ENCODE measurements around the gene PHACTR3. TPM values are rescaled to one million over a fixed set of nuclear protein-coding genes. Genes with fewer than 3 reads are reported as not detected.

PHACTR3 gene
- total RNA-seq, 8 experiments from 2014 or later = 0.18 to 44.8 (median 26.7) TPM

DNA sequence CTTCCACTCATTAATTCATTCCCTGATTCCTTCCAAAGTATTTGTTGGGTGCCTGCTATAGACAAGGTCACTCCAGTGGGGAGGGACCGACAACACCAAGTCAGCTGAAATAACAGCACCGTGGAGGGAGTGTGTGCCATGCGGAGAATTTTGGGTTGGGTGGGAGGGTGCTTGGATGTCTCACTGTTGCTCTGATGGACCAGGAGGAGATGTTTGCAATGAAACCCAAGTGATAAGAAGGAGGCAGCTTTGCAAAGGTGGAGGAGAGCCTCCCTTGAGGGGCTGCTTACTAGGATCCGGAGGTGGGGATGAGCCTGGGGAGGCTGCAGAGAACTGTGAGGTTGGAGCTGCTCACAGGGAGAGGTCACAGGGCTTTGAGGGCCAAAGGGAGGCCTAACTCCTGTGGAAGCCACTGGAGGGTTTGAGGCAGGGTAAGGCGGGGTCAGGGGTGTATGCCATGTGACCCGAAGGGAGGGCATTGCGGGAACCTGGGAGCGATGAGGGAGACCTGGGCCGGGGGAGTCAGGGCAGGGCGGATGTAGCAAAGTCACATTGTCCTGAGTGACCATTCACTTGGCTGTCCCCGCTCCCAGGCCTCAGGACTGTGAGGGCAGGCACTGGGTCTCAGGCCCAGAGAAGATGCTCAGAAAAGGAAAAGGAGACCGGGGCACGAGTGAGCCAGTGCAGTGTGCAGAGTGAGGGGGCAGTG lies 124.5 kb downstream of the PHACTR3 start:
- ATAC-seq (replicated peaks in 6 of 8) = no peak
- H3K4me1 ChIP-seq (replicated peaks in 1 of 2) = peaks cover 11 to 18% of the 10 kb centered on the region in 2 donors
- in situ Hi-C loops (cut with MboI; ENCODE audit: low pct_unique_long_range_greater_than_20kb in 2 of 9, low sequenced_read_pairs in 9 of 9, unreplicated experiment in 9 of 9) = loop anchor here in 4 of 9 experiments (25.0 kb wide), 2 partner anchors 117 to 142 kb away; partner anchors contain the start of gene PHACTR3 (in 3 of the 4)
- WGBS, 10 experiments = 35 to 100% (median 92%) methylated on average over 1 to 6 of the region's 13 CpGs; no CpG with 5 or more reads in 5 of the 10 experiments
- H3K4me3 ChIP-seq = no peak overlapping the region
- H3K27ac ChIP-seq = no peak overlapping the region

DNA sequence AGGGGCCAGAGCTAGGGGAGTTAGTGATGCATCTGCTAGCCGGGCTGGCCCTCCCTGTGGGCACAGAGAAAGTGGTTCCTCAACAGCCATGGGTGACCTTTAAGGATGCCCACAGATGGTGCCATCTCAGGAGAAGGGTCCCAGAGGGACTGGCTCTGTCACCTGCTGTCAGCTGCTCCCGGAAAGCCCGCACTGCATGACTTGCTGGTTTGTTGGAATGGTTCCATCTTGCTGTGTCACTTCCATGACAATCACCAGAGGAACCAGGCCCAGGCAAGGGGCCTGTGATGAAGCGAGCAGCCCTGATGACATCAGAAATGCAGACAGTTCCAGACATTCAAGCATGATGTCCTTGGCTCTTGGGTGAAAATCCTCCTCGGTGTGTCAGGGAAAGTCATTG lies 125.2 kb downstream of the PHACTR3 start:
- WGBS, 10 experiments = 6 to 100% (median 71%) methylated on average over 1 to 5 of the region's 5 CpGs; no CpG with 5 or more reads in 5 of the 10 experiments
- Histone ChIP-seq H3K4me1 (replicated peaks in 1 of 2) (peaks cover 6 to 13% of the 10 kb centered on the region in 2 donors), H3K27ac (no peak overlapping the region), H3K4me3 (no peak overlapping the region)
- in situ Hi-C loops (cut with MboI; ENCODE audit: low pct_unique_long_range_greater_than_20kb in 2 of 9, low sequenced_read_pairs in 9 of 9, unreplicated experiment in 9 of 9) = loop anchor here in 4 of 9 experiments (25.0 kb wide), 2 partner anchors 117 to 142 kb away; partner anchors contain the start of gene PHACTR3 (in 3 of the 4)
- peak in 5 of 8 experiments; percentile 26 to 88 (median 64) for ATAC-seq (replicated peaks in 6 of 8)

DNA sequence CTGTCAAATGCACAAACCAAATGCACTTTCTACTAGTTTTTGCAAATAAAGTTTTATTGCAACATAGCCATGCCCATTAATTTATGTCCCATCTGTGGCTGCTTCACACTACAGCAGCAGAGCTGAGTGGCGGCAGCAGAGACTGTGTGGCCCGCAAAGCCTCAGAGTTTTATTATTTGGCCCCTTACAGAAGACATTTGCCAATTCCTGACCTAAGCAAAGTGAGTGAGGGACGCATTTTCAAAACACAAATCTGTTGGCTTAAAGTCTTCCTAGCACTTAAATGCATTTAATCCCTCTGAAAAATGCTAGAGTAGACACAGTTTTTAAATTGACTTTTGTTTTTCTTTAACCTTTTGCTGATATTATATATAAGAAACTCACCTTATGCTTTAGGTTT lies 126.4 kb downstream of the PHACTR3 start:
- in situ Hi-C loops (cut with MboI; ENCODE audit: low pct_unique_long_range_greater_than_20kb in 2 of 9, low sequenced_read_pairs in 9 of 9, unreplicated experiment in 9 of 9) = loop anchor here in 4 of 9 experiments (25.0 kb wide), 2 partner anchors 118 to 143 kb away; partner anchors contain the start of gene PHACTR3 (in 3 of the 4)
- WGBS, 10 experiments = 23 to 100% (median 80%) methylated on average over 1 to 3 of the region's 3 CpGs; no CpG with 5 or more reads in 1 of the 10 experiments
- no peak overlapping the region for H3K27ac ChIP-seq

DNA sequence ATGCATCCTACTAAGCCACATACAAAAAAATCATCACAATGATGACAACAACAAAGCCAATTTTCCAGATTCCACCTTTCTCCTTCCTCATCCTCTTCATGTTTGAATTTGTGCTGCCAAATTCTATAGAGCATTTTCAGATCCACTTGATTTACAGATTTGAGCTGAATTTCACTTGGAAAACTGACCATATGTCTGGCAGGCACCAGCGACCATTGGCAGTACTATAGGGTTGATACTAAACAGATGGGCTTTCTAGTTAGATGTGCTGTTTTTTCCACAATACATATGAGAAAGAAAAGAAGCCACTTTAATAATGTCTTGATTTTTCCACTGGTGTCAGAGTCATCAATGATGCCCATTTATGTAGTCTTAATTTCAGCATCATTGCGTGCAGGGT lies 127.0 kb downstream of the PHACTR3 start:
- ATAC-seq (replicated peaks in 6 of 8) = no peak
- Histone ChIP-seq H3K4me1 (replicated peaks in 1 of 2) (peaks cover 22 to 23% of the 10 kb centered on the region in 2 donors), H3K4me3 (no peak overlapping the region), H3K27ac (no peak overlapping the region)
- WGBS, 10 experiments = 8 to 88% (median 53%) methylated on average over 1 to 2 of the region's 2 CpGs; no CpG with 5 or more reads in 4 of the 10 experiments
- in situ Hi-C loops (cut with MboI; ENCODE audit: low pct_unique_long_range_greater_than_20kb in 2 of 9, low sequenced_read_pairs in 9 of 9, unreplicated experiment in 9 of 9) = loop anchor here in 4 of 9 experiments (25.0 kb wide), 2 partner anchors 119 to 144 kb away; partner anchors contain the start of gene PHACTR3 (in 3 of the 4)

More for the DNA sequence above, 126.4 kb downstream of the PHACTR3 start:
- no peak overlapping the region for H3K4me3 ChIP-seq
- peaks cover 16 to 22% of the 10 kb centered on the region in 2 donors for H3K4me1 ChIP-seq (replicated peaks in 1 of 2)
- ATAC-seq (replicated peaks in 6 of 8) = no peak

DNA sequence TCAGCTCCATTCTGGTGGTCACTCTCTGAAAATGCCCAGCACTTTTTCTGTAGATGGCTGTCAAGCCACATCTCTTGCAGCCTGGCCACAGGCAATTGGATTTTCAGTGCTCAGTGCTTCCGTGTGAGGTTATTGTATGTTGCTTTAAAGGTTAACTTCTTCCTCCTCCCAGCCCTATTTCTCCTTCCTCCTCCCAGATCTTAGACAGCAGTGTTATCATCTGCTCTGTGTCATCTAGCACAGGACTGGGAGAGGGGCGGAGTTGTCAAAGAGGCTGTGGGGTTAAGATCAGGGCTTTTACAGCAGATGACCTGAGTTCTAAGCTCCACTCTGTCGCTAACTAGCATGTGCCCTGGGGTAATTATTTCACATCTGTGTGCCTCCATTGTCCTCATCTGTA lies 129.0 kb downstream of the PHACTR3 start:
- in situ Hi-C loops (cut with MboI; ENCODE audit: low pct_unique_long_range_greater_than_20kb in 2 of 9, low sequenced_read_pairs in 9 of 9, unreplicated experiment in 9 of 9) = loop anchor here in 4 of 9 experiments (25.0 kb wide), 2 partner anchors 121 to 146 kb away; partner anchors contain the start of gene PHACTR3 (in 3 of the 4)
- Histone ChIP-seq H3K4me3 (no peak overlapping the region), H3K27ac (no peak overlapping the region), H3K4me1 (replicated peaks in 1 of 2) (peaks cover 26 to 28% of the 10 kb centered on the region in 2 donors)
- peak in 2 of 8 experiments; percentile 9 to 13 for ATAC-seq (replicated peaks in 6 of 8)
- WGBS, 10 experiments = 4 to 81% (median 69%) methylated on average over 1 to 3 of the region's 3 CpGs; no CpG with 5 or more reads in 6 of the 10 experiments

DNA sequence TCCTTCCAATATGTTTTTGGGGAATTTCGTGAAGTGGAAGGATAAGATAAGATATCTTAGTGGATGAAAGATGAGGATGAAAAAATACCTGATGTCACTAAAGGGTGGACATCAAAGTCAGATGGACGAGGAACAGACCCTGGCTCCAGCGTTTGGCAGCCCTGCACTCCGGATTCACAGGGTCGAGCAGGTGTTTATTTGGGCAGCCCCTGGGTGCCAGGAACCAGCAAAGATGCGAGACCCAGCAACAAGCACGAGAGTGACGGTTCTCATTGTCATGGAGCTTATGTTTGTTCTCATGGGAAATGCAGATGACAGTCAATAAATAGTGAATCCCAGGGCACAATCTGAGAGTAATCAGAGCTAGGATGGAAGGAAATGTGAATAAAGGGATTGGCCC lies 131.1 kb downstream of the PHACTR3 start:
- Histone ChIP-seq H3K4me1 (replicated peaks in 1 of 2) (peaks cover 26 to 28% of the 10 kb centered on the region in 2 donors), H3K4me3 (no peak overlapping the region), H3K27ac (peak overlapping the region; percentile 56 to 61)
- in situ Hi-C loops (cut with MboI; ENCODE audit: low pct_unique_long_range_greater_than_20kb in 2 of 9, low sequenced_read_pairs in 9 of 9, unreplicated experiment in 9 of 9) = loop anchor here in 4 of 9 experiments (25.0 kb wide), 2 partner anchors 123 to 148 kb away; partner anchors contain the start of gene PHACTR3 (in 3 of the 4)
- ATAC-seq (replicated peaks in 6 of 8) = no peak
- WGBS, 10 experiments = 10 to 53% (median 31%) methylated on average over 3 to 8 of the region's 8 CpGs; no CpG with 5 or more reads in 3 of the 10 experiments

DNA sequence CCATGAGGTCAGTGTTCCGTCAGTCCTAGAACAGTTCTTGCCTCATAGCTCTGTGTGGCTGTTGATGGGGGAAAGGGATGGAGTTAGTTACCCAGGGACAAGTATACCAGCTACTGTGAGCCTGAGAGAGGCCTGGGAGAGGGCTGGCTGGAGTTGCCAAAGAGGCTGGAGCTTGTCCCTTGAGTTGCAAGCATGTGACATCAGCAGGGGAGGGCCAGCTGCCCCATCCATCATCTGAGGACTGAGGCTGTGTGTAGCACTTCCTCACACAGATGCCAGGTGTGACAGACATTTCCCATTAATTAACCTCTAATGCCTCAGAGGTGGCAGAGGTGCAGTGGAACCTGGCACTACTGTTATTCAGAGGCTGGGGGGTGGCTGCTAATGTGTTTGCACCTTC lies 131.6 kb downstream of the PHACTR3 start:
- Histone ChIP-seq H3K4me3 (no peak overlapping the region), H3K27ac (peak overlapping the region; percentile 56 to 61), H3K4me1 (replicated peaks in 1 of 2) (peaks cover 26 to 28% of the 10 kb centered on the region in 2 donors)
- in situ Hi-C loops (cut with MboI; ENCODE audit: low pct_unique_long_range_greater_than_20kb in 2 of 9, low sequenced_read_pairs in 9 of 9, unreplicated experiment in 9 of 9) = loop anchor here in 4 of 9 experiments (25.0 kb wide), 2 partner anchors 124 to 149 kb away; partner anchors contain the start of gene PHACTR3 (in 3 of the 4)
- 25 to 100% (median 89%) methylated on average over 1 of the region's 1 CpG; no CpG with 5 or more reads in 7 of the 10 experiments for WGBS, 10 experiments
- peak in 5 of 8 experiments; percentile 96 to 99 (median 98) for ATAC-seq (replicated peaks in 6 of 8)

DNA sequence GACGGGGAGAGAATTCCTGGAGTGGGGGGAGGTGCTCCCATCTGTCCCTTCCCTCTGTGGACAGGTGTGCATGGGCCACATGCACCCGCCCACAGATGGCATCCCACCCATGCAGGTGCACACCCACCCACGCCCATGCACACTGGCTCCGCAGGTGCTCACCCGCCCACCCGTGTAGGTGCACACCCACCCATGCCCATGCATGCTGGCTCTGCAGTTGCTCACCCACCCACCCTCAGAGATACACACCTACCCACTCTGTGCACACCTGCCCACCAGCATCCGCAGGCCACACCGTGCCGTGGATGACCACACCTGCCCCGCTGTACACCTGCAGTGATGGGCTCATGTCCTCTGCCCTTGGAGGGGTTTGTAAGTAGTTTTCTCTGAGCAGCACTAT lies 132.0 kb downstream of the PHACTR3 start:
- ATAC-seq (replicated peaks in 6 of 8) = peak in 1 of 8 experiments; percentile 10
- in situ Hi-C loops (cut with MboI; ENCODE audit: low pct_unique_long_range_greater_than_20kb in 2 of 9, low sequenced_read_pairs in 9 of 9, unreplicated experiment in 9 of 9) = loop anchor here in 4 of 9 experiments (25.0 kb wide), 2 partner anchors 124 to 149 kb away; partner anchors contain the start of gene PHACTR3 (in 3 of the 4)
- WGBS, 10 experiments = 90 to 100% (median 100%) methylated on average over 2 to 3 of the region's 10 CpGs; no CpG with 5 or more reads in 7 of the 10 experiments
- Histone ChIP-seq H3K4me1 (replicated peaks in 1 of 2) (peaks cover 26 to 28% of the 10 kb centered on the region in 2 donors), H3K4me3 (no peak overlapping the region), H3K27ac (peak overlapping the region; percentile 56 to 61)

DNA sequence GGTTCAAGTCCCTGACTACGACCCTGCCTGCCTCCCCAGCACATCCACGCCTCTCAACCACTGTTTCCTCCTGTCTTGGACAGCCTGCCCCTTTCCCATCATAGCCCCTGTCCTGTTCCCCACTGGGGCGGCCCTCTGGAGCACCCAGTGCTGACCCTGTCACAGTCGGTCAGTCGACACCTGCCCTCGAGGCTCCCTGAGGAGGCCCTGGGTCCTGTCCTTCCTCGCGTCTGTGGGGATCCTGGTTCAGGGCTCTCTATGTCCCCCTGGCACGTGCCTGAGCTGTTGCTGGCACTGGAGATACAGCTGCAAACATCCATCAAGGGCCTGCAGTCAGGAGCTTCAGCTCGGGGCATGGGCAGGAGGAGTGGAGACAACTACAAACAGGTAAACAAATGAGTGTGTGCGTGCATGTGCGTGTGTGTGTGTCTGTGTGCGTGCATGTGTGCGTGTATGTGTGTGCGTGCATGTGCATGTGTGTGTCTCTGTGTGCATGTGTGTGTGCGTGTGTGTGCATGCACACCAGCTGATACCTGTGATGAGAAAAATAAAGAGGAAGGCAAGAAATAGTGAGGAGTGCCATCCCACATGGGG lies 132.8 kb downstream of the PHACTR3 start:
- no peak overlapping the region for H3K4me3 ChIP-seq
- H3K27ac ChIP-seq = peak overlapping the region in 1 of 2 donors; percentile 14

DNA sequence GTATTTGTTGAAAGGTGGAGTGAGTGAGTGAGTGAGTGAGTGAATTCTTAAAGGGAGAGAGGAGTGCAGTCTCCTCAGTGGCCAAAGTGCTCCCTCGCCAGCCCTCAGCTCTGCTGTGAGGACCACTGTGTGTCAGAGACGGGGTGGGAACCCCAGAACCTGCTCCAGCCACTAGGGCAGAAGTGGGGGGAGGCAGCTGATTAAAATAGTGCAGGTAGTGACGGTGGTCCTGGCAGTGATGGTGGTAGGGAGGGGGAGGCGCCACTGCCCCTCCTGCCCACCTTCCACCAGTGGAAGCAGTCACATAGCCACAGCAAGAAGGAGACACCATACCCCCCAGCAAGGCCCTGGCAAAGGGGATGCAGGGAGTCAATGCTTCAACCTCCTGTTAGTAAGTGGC lies 133.5 kb downstream of the PHACTR3 start:
- in situ Hi-C loops (cut with MboI; ENCODE audit: low pct_unique_long_range_greater_than_20kb in 2 of 9, low sequenced_read_pairs in 9 of 9, unreplicated experiment in 9 of 9) = loop anchor here in 4 of 9 experiments (25.0 kb wide), 2 partner anchors 126 to 151 kb away; partner anchors contain the start of gene PHACTR3 (in 3 of the 4)
- WGBS, 10 experiments = 67 to 100% (median 87%) methylated on average over 1 to 4 of the region's 4 CpGs; no CpG with 5 or more reads in 7 of the 10 experiments
- H3K4me3 ChIP-seq = no peak overlapping the region
- no peak overlapping the region for H3K27ac ChIP-seq
- peaks cover 26 to 28% of the 10 kb centered on the region in 2 donors for H3K4me1 ChIP-seq (replicated peaks in 1 of 2)
- no peak for ATAC-seq (replicated peaks in 6 of 8)

More for the DNA sequence above, 132.8 kb downstream of the PHACTR3 start:
- peaks cover 26 to 28% of the 10 kb centered on the region in 2 donors for H3K4me1 ChIP-seq (replicated peaks in 1 of 2)
- 50 to 85% (median 58%) methylated on average over 1 to 13 of the region's 16 CpGs; no CpG with 5 or more reads in 3 of the 10 experiments for WGBS, 10 experiments
- in situ Hi-C loops (cut with MboI; ENCODE audit: low pct_unique_long_range_greater_than_20kb in 2 of 9, low sequenced_read_pairs in 9 of 9, unreplicated experiment in 9 of 9) = loop anchor here in 4 of 9 experiments (25.0 kb wide), 2 partner anchors 125 to 150 kb away; partner anchors contain the start of gene PHACTR3 (in 3 of the 4)
- no peak for ATAC-seq (replicated peaks in 6 of 8)

DNA sequence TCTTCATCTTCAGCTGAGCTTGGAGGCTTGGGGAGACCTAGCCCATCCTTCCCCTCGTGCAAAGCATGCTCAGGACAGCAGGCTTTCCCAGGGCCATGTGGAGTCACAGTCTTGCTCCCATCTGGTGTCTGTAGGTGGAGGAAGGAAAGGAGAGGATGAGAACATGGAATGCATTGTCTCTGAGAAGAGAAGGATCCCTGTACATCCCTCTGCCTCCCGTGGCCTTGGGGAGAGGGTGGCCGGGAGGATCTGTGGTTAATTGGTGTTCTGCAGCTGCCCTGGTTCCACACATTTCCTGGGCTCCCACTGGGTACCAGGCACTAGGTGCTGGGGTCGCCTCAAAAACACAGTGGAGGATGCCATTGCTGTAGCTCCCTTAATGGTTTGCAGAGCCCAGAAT lies 134.5 kb downstream of the PHACTR3 start:
- in situ Hi-C loops (cut with MboI; ENCODE audit: low pct_unique_long_range_greater_than_20kb in 2 of 9, low sequenced_read_pairs in 9 of 9, unreplicated experiment in 9 of 9) = loop anchor here in 4 of 9 experiments (25.0 kb wide), 2 partner anchors 127 to 152 kb away; partner anchors contain the start of gene PHACTR3 (in 3 of the 4)
- Histone ChIP-seq H3K27ac (no peak overlapping the region), H3K4me3 (no peak overlapping the region), H3K4me1 (replicated peaks in 1 of 2) (peaks cover 26 to 28% of the 10 kb centered on the region in 2 donors)
- 0 to 55% (median 20%) methylated on average over 1 to 2 of the region's 4 CpGs; no CpG with 5 or more reads in 7 of the 10 experiments for WGBS, 10 experiments
- ATAC-seq (replicated peaks in 6 of 8) = no peak

DNA sequence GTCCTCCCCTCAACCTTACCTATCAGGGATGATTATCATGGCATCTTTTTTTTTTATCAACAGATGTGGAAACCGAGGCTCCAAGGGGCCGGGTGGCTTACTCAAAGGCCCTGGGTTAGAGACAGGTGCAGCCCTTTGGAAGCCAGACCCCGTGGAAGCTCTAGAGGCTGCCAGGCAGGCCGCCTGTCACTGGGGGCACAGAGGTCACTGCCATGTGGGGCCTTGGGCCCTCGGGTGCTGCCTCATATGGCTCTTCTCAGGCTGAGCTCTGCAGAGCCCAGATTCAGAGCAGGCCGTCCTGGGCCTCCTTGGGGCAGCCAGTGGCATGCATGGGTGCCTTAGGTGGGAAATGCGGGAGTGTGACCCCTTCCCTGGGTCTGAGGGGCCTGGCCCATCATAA lies 136.3 kb downstream of the PHACTR3 start:
- WGBS, 10 experiments = 39 to 90% (median 83%) methylated on average over 1 to 2 of the region's 7 CpGs; no CpG with 5 or more reads in 5 of the 10 experiments
- ATAC-seq (replicated peaks in 6 of 8) = no peak
- H3K4me1 ChIP-seq (replicated peaks in 1 of 2) = peaks cover 13 to 17% of the 10 kb centered on the region in 2 donors
- no peak overlapping the region for H3K4me3 ChIP-seq
- in situ Hi-C loops (cut with MboI; ENCODE audit: low pct_unique_long_range_greater_than_20kb in 2 of 9, low sequenced_read_pairs in 9 of 9, unreplicated experiment in 9 of 9) = loop anchor here in 4 of 9 experiments (25.0 kb wide), 2 partner anchors 128 to 153 kb away; partner anchors contain the start of gene PHACTR3 (in 3 of the 4)
- H3K27ac ChIP-seq = no peak overlapping the region

Measured in motor neuron (in vitro differentiated cells).